ENCODE results near the gene CDK14.

Gene CDK14

GRCh38 chr7:90592033-90592432, 4.1 kb upstream of the CDK14 start:
- H3K4me3 ChIP-seq (replicated peaks; ENCODE audit: insufficient read depth, low read length): no peak overlapping the region
- DNase-seq (ENCODE audit: low read depth in 1 of 2, low spot score in 1 of 2): no peak
- no peaks in the 10 kb centered on the region for H3K27me3 ChIP-seq (ENCODE audit: insufficient read depth, poor library complexity, severe bottlenecking)
- H3K27ac ChIP-seq (replicated peaks): no peak overlapping the region
- TF ChIP-seq POLR2AphosphoS5 (IDR thresholded peaks at IDR 0.05; ENCODE audit: low read depth): no peak
- no peak for TF ChIP-seq REST (IDR thresholded peaks at IDR 0.05; ENCODE audit: insufficient replicate concordance, low read depth)
- TF ChIP-seq SPI1 (IDR thresholded peaks at IDR 0.05; ENCODE audit: borderline replicate concordance, low read depth): no peak
- no peak for TF ChIP-seq CTCF (IDR thresholded peaks at IDR 0.05; ENCODE audit: insufficient read depth, low read length)
- TF ChIP-seq GABPA (IDR thresholded peaks at IDR 0.05; ENCODE audit: low read depth): no peak

DNA sequence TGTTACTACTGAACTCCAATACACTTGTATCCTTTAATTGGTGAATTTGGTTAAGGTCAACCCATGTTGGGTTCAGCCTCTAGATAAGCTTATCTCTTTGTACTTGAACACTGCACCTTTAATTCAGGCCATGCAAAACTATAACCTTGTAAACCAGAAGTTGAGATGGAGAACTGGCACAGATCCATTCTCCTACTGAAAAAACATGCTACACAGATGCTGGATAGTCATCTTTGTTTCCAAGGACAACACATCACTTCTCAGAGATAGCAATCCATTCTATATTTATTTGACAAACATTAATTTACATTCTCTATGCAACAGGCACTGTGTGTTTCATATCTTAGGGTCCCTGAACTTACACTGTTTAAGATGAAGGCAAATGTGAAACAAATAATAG, 2.9 kb upstream of the CDK14 start:
- Histone ChIP-seq H3K4me3 (replicated peaks; ENCODE audit: insufficient read depth, low read length) (no peak overlapping the region), H3K27ac (replicated peaks) (no peak overlapping the region), H3K27me3 (ENCODE audit: insufficient read depth, poor library complexity, severe bottlenecking) (no peaks in the 10 kb centered on the region)
- no peak for DNase-seq (ENCODE audit: low read depth in 1 of 2, low spot score in 1 of 2)
- TF ChIP-seq REST (IDR thresholded peaks at IDR 0.05; ENCODE audit: insufficient replicate concordance, low read depth) (no peak), SPI1 (IDR thresholded peaks at IDR 0.05; ENCODE audit: borderline replicate concordance, low read depth) (no peak), POLR2AphosphoS5 (IDR thresholded peaks at IDR 0.05; ENCODE audit: low read depth) (no peak), GABPA (IDR thresholded peaks at IDR 0.05; ENCODE audit: low read depth) (no peak), CTCF (IDR thresholded peaks at IDR 0.05; ENCODE audit: insufficient read depth, low read length) (no peak)

DNA sequence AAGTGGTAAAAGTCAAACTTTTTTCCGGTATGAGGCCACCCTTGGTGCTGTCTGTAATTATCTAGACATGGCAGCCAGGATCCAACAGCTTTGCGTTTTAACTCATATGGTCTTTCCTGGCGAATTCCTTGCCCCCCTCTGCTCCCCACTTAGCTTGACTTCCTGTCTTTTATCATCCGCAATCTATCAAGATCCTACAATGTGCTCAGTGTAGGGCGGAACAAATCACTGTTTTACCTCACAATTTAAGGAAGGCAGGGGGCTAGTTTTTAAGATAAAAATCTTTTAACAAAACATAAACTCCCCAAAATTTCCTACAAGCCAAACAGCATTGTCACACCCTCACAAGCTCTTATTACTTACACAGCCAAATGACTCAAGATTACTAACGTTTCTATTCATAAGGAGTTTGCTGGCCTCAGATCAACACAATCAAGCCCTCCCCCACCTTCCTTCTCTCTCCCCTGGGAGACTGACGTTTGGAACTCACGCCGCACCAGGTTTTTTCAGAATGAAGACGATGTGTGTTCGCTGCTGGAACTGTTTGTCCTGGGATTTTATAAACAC, 1.3 kb upstream of the CDK14 start:
- no peak overlapping the region for H3K27ac ChIP-seq (replicated peaks)

More for the DNA sequence above, 1.3 kb upstream of the CDK14 start:
- DNase-seq (ENCODE audit: low read depth in 1 of 2, low spot score in 1 of 2): no peak
- TF ChIP-seq CTCF (IDR thresholded peaks at IDR 0.05; ENCODE audit: insufficient read depth, low read length) (no peak), REST (IDR thresholded peaks at IDR 0.05; ENCODE audit: insufficient replicate concordance, low read depth) (no peak), SPI1 (IDR thresholded peaks at IDR 0.05; ENCODE audit: borderline replicate concordance, low read depth) (no peak), POLR2AphosphoS5 (IDR thresholded peaks at IDR 0.05; ENCODE audit: low read depth) (no peak), GABPA (IDR thresholded peaks at IDR 0.05; ENCODE audit: low read depth) (no peak)
- Histone ChIP-seq H3K27me3 (ENCODE audit: insufficient read depth, poor library complexity, severe bottlenecking) (no peaks in the 10 kb centered on the region), H3K4me3 (replicated peaks; ENCODE audit: insufficient read depth, low read length) (no peak overlapping the region)
